ENCODE data around the gene NCBP2L. TPM values are rescaled to one million over a fixed set of nuclear protein-coding genes. Genes with fewer than 3 reads are reported as not detected.

NCBP2L gene
- polyA plus RNA-seq, 3 donors, result not detected

DNA sequence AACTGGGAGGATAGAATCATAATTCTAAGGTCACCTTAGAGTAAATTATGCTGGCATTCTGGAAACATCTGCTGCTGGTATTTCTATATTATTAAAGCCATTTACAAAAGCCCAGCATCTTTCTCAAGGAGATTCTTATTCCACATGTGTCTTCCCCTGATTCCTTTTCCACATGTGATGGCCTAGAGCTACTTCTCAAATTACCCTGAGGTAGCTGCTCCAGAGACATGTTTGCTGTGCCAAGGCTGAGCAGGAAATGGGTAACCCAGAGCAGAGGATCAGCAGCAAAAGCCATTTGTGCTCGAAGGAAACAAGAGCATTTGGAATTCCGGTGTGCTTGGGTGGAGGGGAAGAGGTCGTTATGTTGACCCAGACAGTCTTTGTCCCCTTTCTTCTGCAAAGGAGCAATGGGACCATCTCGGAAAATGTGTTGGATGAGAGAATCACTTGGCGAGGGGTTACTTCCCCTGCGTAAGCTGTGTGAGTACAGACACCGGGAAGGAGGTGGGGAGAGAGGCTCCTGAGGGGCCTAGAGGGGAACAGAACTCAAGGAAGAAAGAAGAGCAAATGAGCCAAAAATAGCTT is 26.6 kb upstream of the NCBP2L start:
- no peak overlapping the region for H3K4me3 Mint-ChIP-seq
- H3K27ac Mint-ChIP-seq, result no peak overlapping the region
- Histone ChIP-seq H3K36me3 (replicated peaks in 1 of 2; ENCODE audit: control insufficient read depth in 1 of 2, insufficient read depth in 2 of 2, low read length in 2 of 2) (no peaks in the 10 kb centered on the region), H4K20me1 (ENCODE audit: insufficient read depth, low read length) (no peaks in the 10 kb centered on the region), H3K9ac (ENCODE audit: insufficient read depth, low read length, poor library complexity, severe bottlenecking) (no peak overlapping the region), H3K4me2 (replicated peaks; ENCODE audit: extremely low read depth, low read length, poor library complexity, severe bottlenecking) (no peak overlapping the region), H3K27me3 (ENCODE audit: control insufficient read depth in 2 of 2, insufficient read depth in 2 of 2, low read length in 2 of 2) (no peaks in the 10 kb centered on the region), H3K4me3 (replicated peaks in 1 of 3; ENCODE audit: low read depth in 2 of 3, low read length in 3 of 3) (no peak overlapping the region), H3K9me3 (replicated peaks in 1 of 2; ENCODE audit: control insufficient read depth in 1 of 2, insufficient read depth in 1 of 2, low read length in 2 of 2) (no peaks in the 10 kb centered on the region), H3K79me2 (ENCODE audit: insufficient read depth, low read length) (no peaks in the 10 kb centered on the region), H3K27ac (ENCODE audit: low read depth in 1 of 2, low read length in 2 of 2) (no peak overlapping the region), H3K4me1 (ENCODE audit: control insufficient read depth in 1 of 2, insufficient read depth in 2 of 2, low read length in 2 of 2) (peaks cover 13% of the 10 kb centered on the region in 2 donors), H2AFZ (ENCODE audit: insufficient read depth, low read depth, low read length, poor library complexity, severe bottlenecking) (no peak overlapping the region)
- intact Hi-C loops (cut with micrococcal nuclease), result no loop called here
- H3K9me3 Mint-ChIP-seq, result no peaks in the 10 kb centered on the region
- TF ChIP-seq, protein P1, sequence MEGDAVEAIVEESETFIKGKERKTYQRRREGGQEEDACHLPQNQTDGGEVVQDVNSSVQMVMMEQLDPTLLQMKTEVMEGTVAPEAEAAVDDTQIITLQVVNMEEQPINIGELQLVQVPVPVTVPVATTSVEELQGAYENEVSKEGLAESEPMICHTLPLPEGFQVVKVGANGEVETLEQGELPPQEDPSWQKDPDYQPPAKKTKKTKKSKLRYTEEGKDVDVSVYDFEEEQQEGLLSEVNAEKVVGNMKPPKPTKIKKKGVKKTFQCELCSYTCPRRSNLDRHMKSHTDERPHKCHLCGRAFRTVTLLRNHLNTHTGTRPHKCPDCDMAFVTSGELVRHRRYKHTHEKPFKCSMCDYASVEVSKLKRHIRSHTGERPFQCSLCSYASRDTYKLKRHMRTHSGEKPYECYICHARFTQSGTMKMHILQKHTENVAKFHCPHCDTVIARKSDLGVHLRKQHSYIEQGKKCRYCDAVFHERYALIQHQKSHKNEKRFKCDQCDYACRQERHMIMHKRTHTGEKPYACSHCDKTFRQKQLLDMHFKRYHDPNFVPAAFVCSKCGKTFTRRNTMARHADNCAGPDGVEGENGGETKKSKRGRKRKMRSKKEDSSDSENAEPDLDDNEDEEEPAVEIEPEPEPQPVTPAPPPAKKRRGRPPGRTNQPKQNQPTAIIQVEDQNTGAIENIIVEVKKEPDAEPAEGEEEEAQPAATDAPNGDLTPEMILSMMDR (IDR thresholded peaks at IDR 0.05), result no peak
- no peak for DNase-seq
- peaks cover 1 to 13% (median 6%) of the 10 kb centered on the region in 3 donors for H3K27me3 Mint-ChIP-seq (ENCODE audit: low read depth in 3 of 3)
- no peaks in the 10 kb centered on the region for H3K36me3 Mint-ChIP-seq
- H3K4me1 Mint-ChIP-seq, result peaks cover 11% of the 10 kb centered on the region
- no CpG with 5 or more reads among the region's 7 CpGs for WGBS (ENCODE audit: insufficient coverage)

DNA sequence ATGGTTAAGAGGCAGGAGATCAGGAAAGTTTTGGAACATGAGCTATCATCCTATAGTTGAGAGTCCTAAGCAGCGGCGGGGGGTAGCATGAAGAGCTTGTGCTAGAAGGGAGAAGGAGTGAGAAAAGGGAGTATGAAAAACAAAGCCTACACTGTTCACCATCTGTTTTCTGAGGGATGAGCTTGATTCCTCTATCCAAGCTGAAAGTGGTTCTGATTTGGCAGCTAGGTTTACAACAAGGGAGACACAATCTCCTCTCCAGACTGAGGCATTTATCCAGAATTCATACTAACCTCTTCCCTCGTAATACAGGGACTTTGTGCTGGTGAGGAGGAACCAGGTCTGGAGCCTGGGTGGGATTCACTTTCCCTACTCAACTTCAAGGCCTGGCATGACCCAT is 25.5 kb upstream of the NCBP2L start:
- Mint-ChIP-seq H3K9me3 (no peaks in the 10 kb centered on the region), H3K36me3 (no peaks in the 10 kb centered on the region), H3K27me3 (ENCODE audit: low read depth in 3 of 3) (peaks cover 0 to 13% (median 3%) of the 10 kb centered on the region in 3 donors), H3K27ac (no peak overlapping the region), H3K4me1 (peaks cover 11% of the 10 kb centered on the region), H3K4me3 (no peak overlapping the region)
- H3K4me1 ChIP-seq (ENCODE audit: control insufficient read depth in 1 of 2, insufficient read depth in 2 of 2, low read length in 2 of 2), result peaks cover 13% of the 10 kb centered on the region in 2 donors
- no peaks in the 10 kb centered on the region for H3K27me3 ChIP-seq (ENCODE audit: control insufficient read depth in 2 of 2, insufficient read depth in 2 of 2, low read length in 2 of 2)
- H3K27ac ChIP-seq (ENCODE audit: low read depth in 1 of 2, low read length in 2 of 2), result no peak overlapping the region
- H3K4me2 ChIP-seq (replicated peaks; ENCODE audit: extremely low read depth, low read length, poor library complexity, severe bottlenecking), result no peak overlapping the region
- no peak overlapping the region for H3K4me3 ChIP-seq (replicated peaks in 1 of 3; ENCODE audit: low read depth in 2 of 3, low read length in 3 of 3)
- no peaks in the 10 kb centered on the region for H4K20me1 ChIP-seq (ENCODE audit: insufficient read depth, low read length)
- WGBS (ENCODE audit: insufficient coverage), result no CpG with 5 or more reads among the region's 3 CpGs
- no peak for DNase-seq
- no peak overlapping the region for H2AFZ ChIP-seq (ENCODE audit: insufficient read depth, low read depth, low read length, poor library complexity, severe bottlenecking)
- TF ChIP-seq, protein P1 (IDR thresholded peaks at IDR 0.05), result no peak
- H3K79me2 ChIP-seq (ENCODE audit: insufficient read depth, low read length), result no peaks in the 10 kb centered on the region
- no peak overlapping the region for H3K9ac ChIP-seq (ENCODE audit: insufficient read depth, low read length, poor library complexity, severe bottlenecking)
- intact Hi-C loops (cut with micrococcal nuclease), result no loop called here
- H3K9me3 ChIP-seq (replicated peaks in 1 of 2; ENCODE audit: control insufficient read depth in 1 of 2, insufficient read depth in 1 of 2, low read length in 2 of 2), result no peaks in the 10 kb centered on the region
- no peaks in the 10 kb centered on the region for H3K36me3 ChIP-seq (replicated peaks in 1 of 2; ENCODE audit: control insufficient read depth in 1 of 2, insufficient read depth in 2 of 2, low read length in 2 of 2)

All from CD14-positive monocyte (primary cell).